Measurements from ENCODE around the gene SLC22A16. TPM values are rescaled to one million over a fixed set of nuclear protein-coding genes. Genes with fewer than 3 reads are reported as not detected.
"Not testable (repeated sequence)": the region's sequence is repeated elsewhere in the genome, so short reads cannot be mapped to it uniquely, and the experiment has no call there.

The SLC22A16 gene
- total RNA-seq, 4 donors from 2014 or later: not detected

DNA sequence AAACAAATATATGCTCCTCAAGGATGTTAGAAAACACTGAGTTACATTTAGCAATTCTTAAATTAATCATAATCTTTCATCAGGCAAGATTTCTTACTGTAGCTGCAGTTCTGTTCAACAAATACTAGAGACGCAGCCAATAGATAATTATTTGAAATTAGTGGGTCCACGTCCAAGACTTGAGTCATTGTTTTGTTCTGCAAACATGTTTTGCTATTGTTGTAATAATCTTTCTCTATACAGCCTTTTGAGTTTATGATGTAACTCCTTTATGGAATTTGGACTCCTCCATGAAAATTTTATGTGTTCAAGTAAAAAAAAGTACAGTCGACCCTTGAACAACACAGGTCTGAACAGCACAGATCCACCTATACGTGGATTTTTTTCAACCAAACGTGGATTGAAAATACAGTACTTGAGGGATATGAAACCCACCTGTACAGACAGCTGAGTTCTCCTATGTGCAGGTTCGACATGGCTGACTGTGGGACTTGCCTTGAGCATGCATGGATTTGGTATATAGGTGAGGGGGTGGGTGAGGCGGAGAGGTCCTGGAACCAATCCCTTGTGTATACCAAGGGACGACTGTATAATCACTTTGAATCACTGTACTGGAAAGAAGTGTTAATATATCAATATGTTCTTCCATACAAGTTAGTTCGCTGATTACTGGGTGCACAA, 41.3 kb upstream of the SLC22A16 start:
- H3K4me3 ChIP-seq: no peak overlapping the region
- no peak overlapping the region for H3K27ac ChIP-seq
- TF ChIP-seq POLR2A (IDR thresholded peaks at IDR 0.05): no peak
- no peak for TF ChIP-seq POLR2AphosphoS5 (IDR thresholded peaks at IDR 0.05)
- TF ChIP-seq EP300 (IDR thresholded peaks at IDR 0.05; ENCODE audit: low read depth): no peak
- TF ChIP-seq, protein P1, sequence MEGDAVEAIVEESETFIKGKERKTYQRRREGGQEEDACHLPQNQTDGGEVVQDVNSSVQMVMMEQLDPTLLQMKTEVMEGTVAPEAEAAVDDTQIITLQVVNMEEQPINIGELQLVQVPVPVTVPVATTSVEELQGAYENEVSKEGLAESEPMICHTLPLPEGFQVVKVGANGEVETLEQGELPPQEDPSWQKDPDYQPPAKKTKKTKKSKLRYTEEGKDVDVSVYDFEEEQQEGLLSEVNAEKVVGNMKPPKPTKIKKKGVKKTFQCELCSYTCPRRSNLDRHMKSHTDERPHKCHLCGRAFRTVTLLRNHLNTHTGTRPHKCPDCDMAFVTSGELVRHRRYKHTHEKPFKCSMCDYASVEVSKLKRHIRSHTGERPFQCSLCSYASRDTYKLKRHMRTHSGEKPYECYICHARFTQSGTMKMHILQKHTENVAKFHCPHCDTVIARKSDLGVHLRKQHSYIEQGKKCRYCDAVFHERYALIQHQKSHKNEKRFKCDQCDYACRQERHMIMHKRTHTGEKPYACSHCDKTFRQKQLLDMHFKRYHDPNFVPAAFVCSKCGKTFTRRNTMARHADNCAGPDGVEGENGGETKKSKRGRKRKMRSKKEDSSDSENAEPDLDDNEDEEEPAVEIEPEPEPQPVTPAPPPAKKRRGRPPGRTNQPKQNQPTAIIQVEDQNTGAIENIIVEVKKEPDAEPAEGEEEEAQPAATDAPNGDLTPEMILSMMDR (IDR thresholded peaks at IDR 0.05): no peak
- H3K9me3 ChIP-seq: no peaks in the 10 kb centered on the region
- H3K27me3 ChIP-seq: no peaks in the 10 kb centered on the region
- no peaks in the 10 kb centered on the region for H3K36me3 ChIP-seq
- WGBS, 2 donors (ENCODE audit: low coverage in 1 of 2): 42 to 56% methylated on average over 3 to 9 of the region's 9 CpGs
- DNase-seq: no peak
- intact Hi-C loops (cut with DNase I; ENCODE audit: low total_unique reads): no loop called here
- H3K4me1 ChIP-seq: peaks cover 0 to 5% (median 0%) of the 10 kb centered on the region in 4 donors
- in situ Hi-C loops (cut with MboI; ENCODE audit: low pct_ligation_motif_present in 1 of 4, low pct_unique_long_range_greater_than_20kb in 1 of 4, low sequenced_read_pairs in 3 of 4): loop anchor here in 1 of 4 donors (25.0 kb wide), 1 partner anchor 695 kb away; no protein-coding TSS in a partner anchor

DNA sequence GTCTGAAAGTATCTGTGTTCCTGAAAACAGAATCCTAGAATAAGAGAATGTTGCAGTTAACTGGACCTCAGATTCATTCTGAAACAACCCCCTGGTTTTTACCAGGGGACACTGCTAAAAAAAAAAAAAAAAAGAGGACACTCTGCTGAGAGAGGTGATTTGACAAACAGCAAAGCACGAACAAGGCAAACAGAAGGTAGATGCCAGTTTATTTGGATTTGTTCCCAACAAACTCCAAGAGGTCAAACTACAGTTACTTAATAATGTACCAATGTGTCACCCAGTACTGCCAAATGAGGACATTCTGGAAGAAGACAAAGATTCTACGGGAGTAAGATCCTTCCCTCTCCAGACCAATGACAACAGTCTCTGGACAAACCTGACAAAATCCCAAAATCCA, 40.6 kb upstream of the SLC22A16 start:
- no peak overlapping the region for H3K4me3 ChIP-seq
- in situ Hi-C loops (cut with MboI; ENCODE audit: low pct_ligation_motif_present in 1 of 4, low pct_unique_long_range_greater_than_20kb in 1 of 4, low sequenced_read_pairs in 3 of 4) (loop anchor here in 1 of 4 donors (25.0 kb wide), 1 partner anchor 695 kb away; no protein-coding TSS in a partner anchor), intact Hi-C loops (cut with DNase I; ENCODE audit: low total_unique reads) (no loop called here)
- H3K9me3 ChIP-seq: no peaks in the 10 kb centered on the region
- TF ChIP-seq EP300 (IDR thresholded peaks at IDR 0.05; ENCODE audit: low read depth) (no peak), POLR2AphosphoS5 (IDR thresholded peaks at IDR 0.05) (no peak), POLR2A (IDR thresholded peaks at IDR 0.05) (no peak)
- TF ChIP-seq, protein P1 (IDR thresholded peaks at IDR 0.05): no peak
- peaks cover 0 to 5% (median 0%) of the 10 kb centered on the region in 4 donors for H3K4me1 ChIP-seq
- no peak for DNase-seq
- no peaks in the 10 kb centered on the region for H3K27me3 ChIP-seq
- WGBS, 2 donors (ENCODE audit: low coverage in 1 of 2): 45% methylated on average over 2 of the region's 2 CpGs
- H3K36me3 ChIP-seq: no peaks in the 10 kb centered on the region
- H3K27ac ChIP-seq: no peak overlapping the region

GRCh38 chr6:110514818-110515217, 38.4 kb upstream of the SLC22A16 start:
- Histone ChIP-seq H3K27me3 (no peaks in the 10 kb centered on the region), H3K27ac (no peak overlapping the region), H3K36me3 (no peaks in the 10 kb centered on the region), H3K4me1 (no peaks in the 10 kb centered on the region), H3K9me3 (no peaks in the 10 kb centered on the region), H3K4me3 (no peak overlapping the region)
- in situ Hi-C loops (cut with MboI; ENCODE audit: low pct_ligation_motif_present in 1 of 4, low pct_unique_long_range_greater_than_20kb in 1 of 4, low sequenced_read_pairs in 3 of 4) (loop anchor here in 1 of 4 donors (25.0 kb wide), 1 partner anchor 697 kb away; no protein-coding TSS in a partner anchor), intact Hi-C loops (cut with DNase I; ENCODE audit: low total_unique reads) (no loop called here)
- TF ChIP-seq EP300 (IDR thresholded peaks at IDR 0.05; ENCODE audit: low read depth) (no peak), POLR2AphosphoS5 (IDR thresholded peaks at IDR 0.05) (no peak), POLR2A (IDR thresholded peaks at IDR 0.05) (no peak)
- TF ChIP-seq, protein P1 (IDR thresholded peaks at IDR 0.05): no peak
- no peak for DNase-seq
- 62 to 71% methylated on average over 3 to 4 of the region's 4 CpGs for WGBS, 2 donors (ENCODE audit: low coverage in 1 of 2)

GRCh38 chr6:110512991-110513390, 36.6 kb upstream of the SLC22A16 start:
- in situ Hi-C loops (cut with MboI; ENCODE audit: low pct_ligation_motif_present in 1 of 4, low pct_unique_long_range_greater_than_20kb in 1 of 4, low sequenced_read_pairs in 3 of 4): loop anchor here in 1 of 4 donors (25.0 kb wide), 1 partner anchor 699 kb away; no protein-coding TSS in a partner anchor
- no peak overlapping the region for H3K27ac ChIP-seq
- no peaks in the 10 kb centered on the region for H3K36me3 ChIP-seq

DNA sequence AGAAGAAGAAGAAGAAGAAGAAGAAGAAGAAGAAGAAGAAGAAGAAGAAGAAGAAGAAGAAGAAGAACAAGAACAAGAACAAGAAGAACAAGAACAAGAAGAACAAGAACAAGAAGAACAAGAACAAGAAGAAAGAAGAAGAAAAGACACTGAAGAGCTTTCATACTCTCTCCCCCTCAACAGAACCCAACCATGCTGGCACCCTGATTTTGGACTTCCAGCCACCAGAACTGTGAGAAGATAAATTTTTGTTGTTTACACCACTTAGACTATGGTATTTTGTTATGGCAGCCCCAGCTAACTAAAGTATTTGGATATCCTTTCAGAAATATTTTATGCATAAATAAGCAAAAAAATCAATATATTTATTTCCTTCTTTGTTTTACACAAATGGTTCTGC, 36.1 kb upstream of the SLC22A16 start:
- intact Hi-C loops (cut with DNase I; ENCODE audit: low total_unique reads); H3K27ac ChIP-seq; H3K9me3 ChIP-seq; H3K27me3 ChIP-seq; H3K4me3 ChIP-seq; H3K4me1 ChIP-seq; H3K36me3 ChIP-seq; DNase-seq: not testable (repeated sequence)
- in situ Hi-C loops (cut with MboI; ENCODE audit: low pct_ligation_motif_present in 1 of 4, low pct_unique_long_range_greater_than_20kb in 1 of 4, low sequenced_read_pairs in 3 of 4): loop anchor here in 1 of 4 donors (25.0 kb wide), 1 partner anchor 700 kb away; no protein-coding TSS in a partner anchor

More at GRCh38 chr6:110512991-110513390, 36.6 kb upstream of the SLC22A16 start:
- TF ChIP-seq POLR2AphosphoS5 (IDR thresholded peaks at IDR 0.05): no peak
- TF ChIP-seq, protein P1 (IDR thresholded peaks at IDR 0.05): no peak
- no peak for TF ChIP-seq EP300 (IDR thresholded peaks at IDR 0.05; ENCODE audit: low read depth)
- TF ChIP-seq POLR2A (IDR thresholded peaks at IDR 0.05): no peak
- intact Hi-C loops (cut with DNase I; ENCODE audit: low total_unique reads): no loop called here
- no peaks in the 10 kb centered on the region for H3K9me3 ChIP-seq
- H3K4me3 ChIP-seq: no peak overlapping the region
- H3K27me3 ChIP-seq: no peaks in the 10 kb centered on the region
- DNase-seq: no peak
- H3K4me1 ChIP-seq: no peaks in the 10 kb centered on the region
